Sigmoid colon (tissue), 7 donors: ENCODE results near the gene HMCN2. TPM values are rescaled to one million over a fixed set of nuclear protein-coding genes. Genes with fewer than 3 reads are reported as not detected.

Source experiments
- DNase-seq: peaks from one replicate; pipeline ENCODE4 v3.0.0-alpha.2; 2019
- H3K27ac ChIP-seq, 4 donors: fragments of 200-600 bp; sonication (generic); one replicate each; pipeline ENCODE4 v1.5.1; 2016 to 2019; ENCODE audit warnings: mild to moderate bottlenecking in 1 of 4
- H3K27me3 ChIP-seq, 3 donors: fragments of 200-600 bp; sonication (generic); one replicate each; pipeline ENCODE4 v1.5.1; 2019; ENCODE audit warnings: mild to moderate bottlenecking in 1 of 3
- H3K36me3 ChIP-seq, 4 donors: fragments of 200-600 bp; sonication (generic); one replicate each; pipeline ENCODE4 v1.5.1; 2016 to 2019
- H3K4me1 ChIP-seq, 4 donors: fragments of 200-600 bp; sonication (generic); one replicate each; pipeline ENCODE4 v1.5.1; 2017 to 2019
- H3K4me3 ChIP-seq, 4 donors: fragments of 200-600 bp; sonication (generic); one replicate each; pipeline ENCODE4 v1.5.1; 2017 to 2019; ENCODE audit warnings: mild to moderate bottlenecking in 2 of 4, moderate library complexity in 1 of 4
- H3K9me3 ChIP-seq, 4 donors: fragments of 200-600 bp in 3 of 4; sonication (generic) in 3 of 4; one replicate each; pipeline versions ENCODE4 v1.5.1 to v1.6.1; 2013 to 2019
- CTCF ChIP-seq, 4 experiments: fragments of 450-650 bp in 3 of 4; fragments of 200-600 bp in 1 of 4; IDR thresholded peaks; one replicate each; pipeline ENCODE4 v1.5.1; 2016 to 2019; ENCODE audit warnings: antibody characterized with exemption in 4 of 4, mild to moderate bottlenecking in 3 of 4, moderate library complexity in 2 of 4
- EP300 ChIP-seq, 4 donors: sonication (generic); formaldehyde crosslinking; IDR thresholded peaks; one replicate each; pipeline ENCODE4 v1.6.1; 2017; ENCODE audit warnings: antibody characterized with exemption in 4 of 4
- POLR2A ChIP-seq, 2 donors: fragments of 450-650 bp; IDR thresholded peaks; one replicate each; pipeline ENCODE4 v1.6.1; 2016; ENCODE audit warnings: antibody characterized with exemption in 2 of 2, mild to moderate bottlenecking in 2 of 2, moderate library complexity in 2 of 2
- POLR2AphosphoS5 ChIP-seq, 4 donors: sonication (generic); formaldehyde crosslinking; IDR thresholded peaks; one replicate each; pipeline ENCODE4 v1.6.1; 2017; ENCODE audit warnings: antibody characterized with exemption in 4 of 4
- WGBS, 2 donors: extraction: QIAGEN DNeasy Blood & Tissue Kit; methylation state at CpG; one replicate each; pipeline ENCODE4 v1.1.7; 2013; 5-methylcytosine and 5-hydroxymethylcytosine counted together
- intact Hi-C: fragments of 100-400 bp; cut with DNase I; formaldehyde crosslinking; loops from one replicate; pipeline ENCODE4 v1.15.1; 2023
- polyA plus RNA-seq, 3 donors: library from polyadenylated mRNA; stranded (reverse); fragments of 200-250 nt; gene quantifications; one replicate each; pipeline ENCODE4 v1.2.3, GENCODE V29; 2013
- total RNA-seq, 4 donors: library from RNA; depleted of rRNA; stranded (reverse); fragments of >200 nt; gene quantifications; one replicate each; pipeline ENCODE4 v1.1.0, GENCODE V29; 2016
- donor health status: healthy with polysubstance abuse.
- donor health status: Bipolar disorder and iron deficiency.
- donor health status: healthy.

The HMCN2 gene
- total and polyA plus RNA-seq, 7 donors = 3.6 to 106 (median 13.2) TPM

DNA sequence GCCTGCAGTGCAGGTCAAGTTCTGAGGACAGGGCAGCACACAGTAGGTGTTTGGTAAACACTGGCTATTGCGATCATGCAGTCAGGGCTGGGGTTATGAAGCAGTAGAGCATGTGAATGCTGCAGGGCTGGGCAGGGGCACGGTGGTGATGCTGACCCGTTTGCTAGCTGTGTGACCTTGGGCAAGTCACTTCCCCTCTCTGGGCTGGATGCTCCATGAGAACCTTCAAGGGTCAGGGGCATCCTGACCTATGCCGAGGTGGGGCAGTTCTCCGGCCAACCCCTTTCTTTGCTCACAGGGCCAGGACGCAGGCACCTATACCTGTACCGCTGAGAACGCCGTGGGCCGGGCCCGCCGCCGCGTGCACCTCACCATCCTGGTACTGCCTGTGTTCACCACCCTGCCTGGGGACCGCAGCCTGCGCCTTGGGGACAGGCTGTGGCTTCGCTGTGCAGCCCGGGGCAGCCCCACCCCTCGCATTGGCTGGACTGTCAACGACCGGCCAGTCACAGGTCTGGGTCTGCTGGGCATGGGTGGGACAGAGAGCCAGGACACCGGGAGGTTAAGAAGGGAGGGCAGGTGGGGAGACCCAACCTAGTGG lies 140.2 kb downstream of the HMCN2 start:
- no peak overlapping the region for H3K4me3 ChIP-seq
- H3K27me3 ChIP-seq = no peaks in the 10 kb centered on the region
- DNase-seq = no peak
- H3K4me1 ChIP-seq = peaks cover 0 to 8% (median 3%) of the 10 kb centered on the region in 4 donors
- no peaks in the 10 kb centered on the region for H3K9me3 ChIP-seq
- intact Hi-C loops = no loop called here
- H3K36me3 ChIP-seq = peaks cover 0 to 89% (median 30%) of the 10 kb centered on the region in 4 donors
- 93% methylated on average over 22 of the region's 22 CpGs for WGBS, 2 donors
- no peak overlapping the region for H3K27ac ChIP-seq
- TF ChIP-seq CTCF (IDR thresholded peaks at IDR 0.05) (no peak), POLR2AphosphoS5 (IDR thresholded peaks at IDR 0.05) (no peak), EP300 (IDR thresholded peaks at IDR 0.05) (no peak), POLR2A (IDR thresholded peaks at IDR 0.05) (no peak)

DNA sequence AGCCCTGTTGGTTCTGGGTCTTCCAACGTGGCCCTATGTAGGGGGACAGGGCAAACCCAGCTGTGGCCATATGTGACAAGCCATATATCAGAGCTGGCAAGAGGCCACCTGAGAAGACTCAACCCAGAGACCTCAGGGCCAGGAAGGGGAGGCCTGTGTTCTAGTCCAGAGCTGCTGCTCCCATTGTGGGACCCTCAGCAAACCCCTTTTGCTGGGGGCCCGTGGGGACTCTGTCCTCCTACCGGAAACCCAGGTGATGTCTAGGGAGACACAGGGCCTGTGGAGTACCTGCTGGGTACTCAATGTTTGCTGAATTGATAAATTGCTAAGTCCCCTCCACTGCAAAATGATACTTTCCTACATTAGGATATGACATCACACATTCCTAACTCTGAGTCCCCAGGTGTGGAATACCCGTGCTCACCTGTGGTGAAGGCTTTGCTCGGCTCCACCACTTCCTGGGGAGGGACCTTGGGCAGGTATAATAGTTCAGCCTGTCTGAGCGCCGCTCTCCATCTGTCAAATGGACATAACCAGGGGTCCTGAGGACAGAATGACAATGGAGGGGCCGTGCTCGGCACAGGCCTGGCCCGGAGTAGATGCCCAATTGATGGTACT lies 140.8 kb downstream of the HMCN2 start:
- TF ChIP-seq POLR2AphosphoS5 (IDR thresholded peaks at IDR 0.05) (no peak), CTCF (IDR thresholded peaks at IDR 0.05) (no peak), EP300 (IDR thresholded peaks at IDR 0.05) (no peak), POLR2A (IDR thresholded peaks at IDR 0.05) (no peak)
- peaks cover 0 to 14% (median 9%) of the 10 kb centered on the region in 4 donors for H3K4me1 ChIP-seq
- H3K27ac ChIP-seq = no peak overlapping the region
- intact Hi-C loops = no loop called here
- no peak for DNase-seq
- no peaks in the 10 kb centered on the region for H3K9me3 ChIP-seq
- H3K4me3 ChIP-seq = no peak overlapping the region
- H3K27me3 ChIP-seq = no peaks in the 10 kb centered on the region
- peaks cover 0 to 83% (median 27%) of the 10 kb centered on the region in 4 donors for H3K36me3 ChIP-seq
- 86 to 88% methylated on average over 10 of the region's 10 CpGs for WGBS, 2 donors

DNA sequence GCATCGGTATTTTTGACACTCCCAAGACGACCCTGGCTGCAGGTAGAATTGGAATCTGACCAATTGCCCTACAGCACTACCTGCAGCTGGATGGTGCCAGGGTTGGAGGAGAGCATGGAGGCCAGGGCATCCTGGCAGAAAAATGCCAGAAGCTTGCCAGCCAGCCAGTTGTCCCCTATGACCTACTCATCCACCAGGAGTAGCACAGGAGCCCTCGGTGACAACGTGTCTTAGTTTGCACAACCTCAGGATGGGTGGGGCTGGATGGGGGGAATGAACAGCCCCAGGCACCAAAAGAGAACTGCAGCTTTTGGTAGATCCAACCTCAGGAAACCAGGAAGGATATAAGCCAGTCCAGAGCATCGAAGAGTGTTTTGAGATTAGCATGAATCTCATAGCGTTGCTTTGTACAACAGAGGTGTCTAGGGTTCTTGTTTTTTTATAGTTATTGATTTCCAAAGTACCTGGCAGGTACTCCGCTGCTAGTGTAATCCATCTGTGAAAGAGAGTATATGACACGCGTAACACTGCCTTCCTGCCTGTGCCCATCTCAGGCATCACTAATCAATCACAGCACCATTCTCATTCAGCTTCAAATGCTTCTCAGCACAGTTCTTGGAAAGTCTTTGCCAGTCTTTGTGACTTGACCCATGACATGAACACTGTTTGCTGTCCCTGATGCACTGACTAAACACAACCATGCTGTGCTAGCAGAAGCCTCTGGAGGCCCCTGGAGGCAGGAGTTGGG lies 142.5 kb downstream of the HMCN2 start:
- H3K9me3 ChIP-seq = no peaks in the 10 kb centered on the region
- DNase-seq = no peak
- H3K4me3 ChIP-seq = no peak overlapping the region
- TF ChIP-seq CTCF (IDR thresholded peaks at IDR 0.05) (no peak), EP300 (IDR thresholded peaks at IDR 0.05) (no peak), POLR2A (IDR thresholded peaks at IDR 0.05) (no peak), POLR2AphosphoS5 (IDR thresholded peaks at IDR 0.05) (no peak)
- H3K4me1 ChIP-seq = peaks cover 0 to 24% (median 15%) of the 10 kb centered on the region in 4 donors
- intact Hi-C loops = no loop called here
- no peak overlapping the region for H3K27ac ChIP-seq
- peaks cover 0 to 72% (median 18%) of the 10 kb centered on the region in 4 donors for H3K36me3 ChIP-seq
- H3K27me3 ChIP-seq = no peaks in the 10 kb centered on the region
- 56 to 78% methylated on average over 9 of the region's 9 CpGs for WGBS, 2 donors

DNA sequence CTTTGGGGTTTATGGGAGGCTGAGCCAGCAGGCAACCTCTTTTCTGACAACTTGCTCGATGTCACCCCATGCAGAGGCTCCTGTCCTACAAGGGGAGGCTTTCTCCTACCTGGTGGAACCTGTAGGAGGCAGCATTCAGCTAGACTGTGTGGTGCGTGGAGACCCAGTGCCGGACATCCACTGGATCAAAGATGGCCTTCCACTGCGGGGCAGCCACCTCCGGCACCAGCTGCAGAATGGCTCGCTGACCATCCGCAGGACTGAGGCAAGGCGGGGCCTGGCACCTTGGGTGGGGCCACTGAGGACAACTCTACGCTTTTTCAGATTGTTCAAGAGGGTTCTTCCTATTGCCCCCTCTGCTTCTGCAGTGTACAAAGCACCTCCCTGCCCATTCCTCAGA lies 143.1 kb downstream of the HMCN2 start:
- Histone ChIP-seq H3K9me3 (no peaks in the 10 kb centered on the region), H3K4me3 (no peak overlapping the region), H3K36me3 (peaks cover 0 to 71% (median 15%) of the 10 kb centered on the region in 4 donors), H3K27me3 (no peaks in the 10 kb centered on the region), H3K27ac (no peak overlapping the region), H3K4me1 (peaks cover 0 to 24% (median 15%) of the 10 kb centered on the region in 4 donors)
- 90 to 91% methylated on average over 9 of the region's 9 CpGs for WGBS, 2 donors
- intact Hi-C loops = no loop called here
- no peak for DNase-seq
- TF ChIP-seq CTCF (IDR thresholded peaks at IDR 0.05) (no peak), POLR2A (IDR thresholded peaks at IDR 0.05) (no peak), EP300 (IDR thresholded peaks at IDR 0.05) (no peak), POLR2AphosphoS5 (IDR thresholded peaks at IDR 0.05) (no peak)
